PC-3 (cell line): ENCODE data around the gene SLC22A13.

ENCODE experiments used
- CTCF ChIP-seq: fragments of 300-600 bp; sonication (generic); conservative IDR thresholded peaks from 2 replicates; pipeline ENCODE4 v1.5.1; 2017; ENCODE audit warnings: antibody characterized with exemption, low read depth, mild to moderate bottlenecking, low read length
- EZH2 ChIP-seq: fragments of 300-600 bp; sonication (generic); IDR thresholded peaks from one replicate; pipeline ENCODE4 v1.6.1; 2017; ENCODE audit warnings: antibody characterized with exemption, mild to moderate bottlenecking, low read length; ENCODE audit not compliant: unreplicated experiment
- EZH2phosphoT487 ChIP-seq: fragments of 300-600 bp; sonication (generic); IDR thresholded peaks from 2 replicates; pipeline ENCODE4 v1.6.1; 2018; ENCODE audit warnings: mild to moderate bottlenecking, antibody characterized with exemption, low read length, borderline replicate concordance

- TF ChIP-seq EZH2 (no peak), CTCF (no peak), EZH2phosphoT487 (no peak)
Observed at GRCh38 chr3:38260474-38260873, 5.1 kb upstream of the SLC22A13 start.
